HEK293 (cell line): ENCODE results near the gene CD1C.

Experiments
- CTCF ChIA-PET: fragments of 350-600 bp; formaldehyde crosslinking; extraction: SDS; loops from one replicate; lab custom pipeline; 2021; ENCODE audit warnings: antibody characterized with exemption; lab: Yijun Ruan, JAX
- POLR2A ChIA-PET: fragments of 300-600 bp; formaldehyde crosslinking; extraction: SDS; loops from one replicate; lab custom pipeline; 2020; ENCODE audit warnings: antibody characterized with exemption, inconsistent platforms; lab: Yijun Ruan, JAX
- H3K27ac ChIP-seq: fragments of 200-500 bp; sonication (Bioruptor generic); 2 replicates; pipeline ENCODE4 v1.5.1; 2014; ENCODE audit warnings: low read depth, low read length, control low read depth, inconsistent platforms; ENCODE audit errors: extremely low read depth
- H3K36me3 ChIP-seq, 2 experiments: fragments of 200-500 bp in 1 of 2; sonication (Bioruptor generic) in 1 of 2; 1 replicate in 1 of 2; 2 replicates in 1 of 2; pipeline ENCODE4 v1.5.1; 2014 to 2017; ENCODE audit warnings: inconsistent platforms in 2 of 2, low read length in 2 of 2; ENCODE audit not compliant: control insufficient read depth in 2 of 2, insufficient read depth in 1 of 2
- H3K4me1 ChIP-seq: fragments of 200-500 bp; sonication (Bioruptor generic); 2 replicates; pipeline ENCODE4 v1.5.1; 2014; ENCODE audit warnings: mild to moderate bottlenecking, low read length, inconsistent platforms; ENCODE audit not compliant: control insufficient read depth, insufficient read depth
- H3K4me3 ChIP-seq: 2 replicates; pipeline ENCODE4 v1.5.1; 2011; ENCODE audit warnings: low read depth, mild to moderate bottlenecking, control low read depth, low read length, moderate library complexity
- H3K9me3 ChIP-seq: fragments of 200-500 bp; sonication (Bioruptor generic); 2 replicates; pipeline ENCODE4 v1.5.1; 2014; ENCODE audit warnings: low read depth, low read length, inconsistent platforms; ENCODE audit not compliant: control insufficient read depth, insufficient read depth
- HOXA7 ChIP-seq: sonication (generic); formaldehyde crosslinking; IDR thresholded peaks from 2 replicates; pipeline ENCODE4 v1.8.1; 2022; ENCODE audit warnings: missing genetic modification reagents, borderline replicate concordance
- MZF1 ChIP-seq: fragments of 450-650 bp; formaldehyde crosslinking; IDR thresholded peaks from 2 replicates; pipeline ENCODE4 v1.5.1; 2017; ENCODE audit warnings: missing biosample characterization, missing genetic modification characterization, borderline replicate concordance
- PATZ1 ChIP-seq: fragments of 450-650 bp; formaldehyde crosslinking; IDR thresholded peaks from 2 replicates; pipeline ENCODE4 v1.5.1; 2016; ENCODE audit warnings: missing biosample characterization, missing genetic modification characterization
- PRDM10 ChIP-seq: fragments of 450-650 bp; formaldehyde crosslinking; IDR thresholded peaks from 2 replicates; pipeline ENCODE4 v1.5.1; 2016; ENCODE audit warnings: missing biosample characterization, missing genetic modification characterization
- SCRT1 ChIP-seq: fragments of 450-650 bp; formaldehyde crosslinking; IDR thresholded peaks from 2 replicates; pipeline ENCODE4 v1.5.1; 2016; ENCODE audit warnings: missing biosample characterization, missing genetic modification characterization, borderline replicate concordance
- YY2 ChIP-seq: fragments of 450-650 bp; formaldehyde crosslinking; IDR thresholded peaks from 2 replicates; pipeline ENCODE4 v1.5.1; 2016; ENCODE audit warnings: missing biosample characterization, missing genetic modification characterization
- ZBTB8A ChIP-seq: fragments of 450-650 bp; formaldehyde crosslinking; IDR thresholded peaks from 2 replicates; pipeline ENCODE4 v1.5.1; 2016; ENCODE audit warnings: missing biosample characterization, missing genetic modification characterization
- ZNF10 ChIP-seq: fragments of 450-650 bp; formaldehyde crosslinking; IDR thresholded peaks from 2 replicates; pipeline ENCODE4 v1.5.1; 2017; ENCODE audit warnings: missing biosample characterization, missing genetic modification characterization
- ZNF112 ChIP-seq: fragments of 450-650 bp; formaldehyde crosslinking; IDR thresholded peaks from 2 replicates; pipeline ENCODE4 v1.5.0; 2017; ENCODE audit warnings: missing biosample characterization, missing genetic modification characterization
- ZNF132 ChIP-seq: fragments of 450-650 bp; formaldehyde crosslinking; IDR thresholded peaks from 2 replicates; pipeline ENCODE4 v1.5.1; 2017; ENCODE audit warnings: missing biosample characterization, missing genetic modification characterization, borderline replicate concordance
- ZNF169 ChIP-seq: fragments of 450-650 bp; formaldehyde crosslinking; IDR thresholded peaks from 2 replicates; pipeline ENCODE4 v1.5.1; 2016; ENCODE audit warnings: missing biosample characterization, missing genetic modification characterization
- ZNF311 ChIP-seq: fragments of 450-650 bp; formaldehyde crosslinking; IDR thresholded peaks from 2 replicates; pipeline ENCODE4 v1.5.1; 2017; ENCODE audit warnings: missing biosample characterization, missing genetic modification characterization, borderline replicate concordance
- ZNF394 ChIP-seq: fragments of 450-650 bp; formaldehyde crosslinking; IDR thresholded peaks from 2 replicates; pipeline ENCODE4 v1.5.1; 2016; ENCODE audit warnings: missing biosample characterization, missing genetic modification characterization, mild to moderate bottlenecking, moderate library complexity, borderline replicate concordance
- ZNF416 ChIP-seq: fragments of 450-650 bp; formaldehyde crosslinking; IDR thresholded peaks from 2 replicates; pipeline ENCODE4 v1.5.1; 2016; ENCODE audit warnings: missing biosample characterization, missing genetic modification characterization
- ZNF530 ChIP-seq: fragments of 450-650 bp; formaldehyde crosslinking; IDR thresholded peaks from 2 replicates; pipeline ENCODE4 v1.5.1; 2016; ENCODE audit warnings: low read depth, missing biosample characterization, missing genetic modification characterization
- ZNF624 ChIP-seq: fragments of 450-650 bp; formaldehyde crosslinking; IDR thresholded peaks from 2 replicates; pipeline ENCODE4 v1.5.1; 2017; ENCODE audit warnings: missing biosample characterization, missing genetic modification characterization
- ZSCAN16 ChIP-seq: fragments of 450-650 bp; formaldehyde crosslinking; IDR thresholded peaks from 2 replicates; pipeline ENCODE4 v1.5.1; 2016; ENCODE audit warnings: missing biosample characterization, missing genetic modification characterization
- ZSCAN5A ChIP-seq: fragments of 450-650 bp; formaldehyde crosslinking; IDR thresholded peaks from 2 replicates; pipeline ENCODE4 v1.5.1; 2016; ENCODE audit warnings: missing biosample characterization, missing genetic modification characterization
- TF ChIP-seq, protein P1 (sequence below): fragments of 450-650 bp; formaldehyde crosslinking; IDR thresholded peaks from 2 replicates; pipeline ENCODE4 v1.5.1; 2016; ENCODE audit warnings: missing biosample characterization, missing genetic modification characterization
- TF ChIP-seq, protein P2 (sequence below): fragments of 450-650 bp; formaldehyde crosslinking; IDR thresholded peaks from 2 replicates; pipeline ENCODE4 v1.5.1; 2017; ENCODE audit warnings: missing biosample characterization, missing genetic modification characterization

CD1C gene

GRCh38 chr1:158323866-158324265 is 34.1 kb downstream of the CD1C start:
- no peak for TF ChIP-seq ZSCAN5A (tag by site-specific recombination)
- TF ChIP-seq SCRT1 (tag by site-specific recombination), result no peak
- H3K27ac ChIP-seq, result no peak overlapping the region
- no peaks in the 10 kb centered on the region for H3K36me3 ChIP-seq
- POLR2A ChIA-PET, result no interaction called here
- no peak overlapping the region for H3K4me3 ChIP-seq
- CTCF ChIA-PET, result no interaction called here
- H3K4me1 ChIP-seq, result no peaks in the 10 kb centered on the region
- H3K9me3 ChIP-seq, result no peaks in the 10 kb centered on the region

DNA sequence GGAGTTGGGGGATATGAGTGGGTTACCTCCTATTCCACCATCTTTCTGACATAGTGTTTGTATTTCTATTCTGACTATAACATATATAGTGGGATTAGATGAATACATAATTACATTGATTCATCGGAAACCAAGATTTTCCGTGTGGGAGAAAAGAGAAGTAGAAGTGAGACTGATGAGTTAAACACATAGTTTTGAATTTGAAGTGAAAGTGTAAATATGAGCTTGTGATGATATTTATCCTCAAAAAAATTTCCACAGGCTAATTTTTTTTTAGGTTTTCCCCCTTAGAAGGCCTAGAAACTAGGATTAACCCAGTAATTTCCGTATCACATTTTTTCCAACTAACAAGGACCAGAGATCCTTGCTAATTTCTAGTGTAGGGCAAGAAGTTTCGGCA is 34.7 kb downstream of the CD1C start:
- CTCF ChIA-PET, result no interaction called here
- POLR2A ChIA-PET, result no interaction called here
- no peak for TF ChIP-seq ZNF112 (tag by site-specific recombination)
- TF ChIP-seq ZSCAN16 (tag by site-specific recombination), result no peak
- no peak for TF ChIP-seq ZNF169 (tag by site-specific recombination)
- no peak for TF ChIP-seq HOXA7
- no peak for TF ChIP-seq YY2 (tag by site-specific recombination)
- TF ChIP-seq, protein P1, sequence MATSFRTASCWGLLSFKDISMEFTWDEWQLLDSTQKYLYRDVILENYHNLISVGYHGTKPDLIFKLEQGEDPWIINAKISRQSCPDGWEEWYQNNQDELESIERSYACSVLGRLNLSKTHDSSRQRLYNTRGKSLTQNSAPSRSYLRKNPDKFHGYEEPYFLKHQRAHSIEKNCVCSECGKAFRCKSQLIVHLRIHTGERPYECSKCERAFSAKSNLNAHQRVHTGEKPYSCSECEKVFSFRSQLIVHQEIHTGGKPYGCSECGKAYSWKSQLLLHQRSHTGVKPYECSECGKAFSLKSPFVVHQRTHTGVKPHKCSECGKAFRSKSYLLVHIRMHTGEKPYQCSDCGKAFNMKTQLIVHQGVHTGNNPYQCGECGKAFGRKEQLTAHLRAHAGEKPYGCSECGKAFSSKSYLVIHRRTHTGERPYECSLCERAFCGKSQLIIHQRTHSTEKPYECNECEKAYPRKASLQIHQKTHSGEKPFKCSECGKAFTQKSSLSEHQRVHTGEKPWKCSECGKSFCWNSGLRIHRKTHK, result no peak
- Histone ChIP-seq H3K4me1 (no peaks in the 10 kb centered on the region), H3K27ac (no peak overlapping the region), H3K36me3 (no peaks in the 10 kb centered on the region), H3K9me3 (no peaks in the 10 kb centered on the region), H3K4me3 (no peak overlapping the region)

- Histone ChIP-seq H3K4me3 (no peak overlapping the region), H3K27ac (no peak overlapping the region)
- CTCF ChIA-PET, result interaction anchor here (0.7 kb wide), 1 partner anchor 799 kb away, joined by 4 read pairs; no protein-coding TSS in a partner anchor
Observed at GRCh38 chr1:158327481-158327880, 37.8 kb downstream of the CD1C start.

More at GRCh38 chr1:158327481-158327880, 37.8 kb downstream of the CD1C start:
- no peaks in the 10 kb centered on the region for H3K4me1 ChIP-seq
- TF ChIP-seq, protein P2, sequence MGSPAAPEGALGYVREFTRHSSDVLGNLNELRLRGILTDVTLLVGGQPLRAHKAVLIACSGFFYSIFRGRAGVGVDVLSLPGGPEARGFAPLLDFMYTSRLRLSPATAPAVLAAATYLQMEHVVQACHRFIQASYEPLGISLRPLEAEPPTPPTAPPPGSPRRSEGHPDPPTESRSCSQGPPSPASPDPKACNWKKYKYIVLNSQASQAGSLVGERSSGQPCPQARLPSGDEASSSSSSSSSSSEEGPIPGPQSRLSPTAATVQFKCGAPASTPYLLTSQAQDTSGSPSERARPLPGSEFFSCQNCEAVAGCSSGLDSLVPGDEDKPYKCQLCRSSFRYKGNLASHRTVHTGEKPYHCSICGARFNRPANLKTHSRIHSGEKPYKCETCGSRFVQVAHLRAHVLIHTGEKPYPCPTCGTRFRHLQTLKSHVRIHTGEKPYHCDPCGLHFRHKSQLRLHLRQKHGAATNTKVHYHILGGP (tag by site-specific recombination), result no peak
- TF ChIP-seq ZNF416 (tag by site-specific recombination) (no peak), ZNF394 (no peak), ZNF311 (tag by site-specific recombination) (no peak), ZNF10 (tag by site-specific recombination) (no peak), ZNF624 (no peak), PATZ1 (tag by site-specific recombination) (no peak), ZNF530 (tag by site-specific recombination) (no peak), PRDM10 (tag by site-specific recombination) (no peak), MZF1 (tag by site-specific recombination) (no peak), ZNF132 (tag by site-specific recombination) (no peak), ZBTB8A (no peak)
- H3K9me3 ChIP-seq, result no peaks in the 10 kb centered on the region
- H3K36me3 ChIP-seq, result no peaks in the 10 kb centered on the region
- POLR2A ChIA-PET, result no interaction called here
